A549 (cell line): ENCODE data around the gene PRDM15.

Experiments used
- CEBPB ChIP-seq, 2 experiments: fragments of >200 bp in 1 of 2; sonication (Bioruptor Twin) in 1 of 2; formaldehyde crosslinking in 1 of 2; IDR thresholded peaks; 2 replicates each; pipeline ENCODE4 v1.6.1; 2012 to 2016
- CTCF ChIP-seq: fragments of >200 bp; sonication (Bioruptor Twin); formaldehyde crosslinking; IDR thresholded peaks from 3 replicates; pipeline ENCODE4 v1.5.1; 2016
- MAZ ChIP-seq: fragments of 150-350 bp; IDR thresholded peaks from 2 replicates; pipeline ENCODE4 v1.6.1; 2014; ENCODE audit warnings: antibody characterized with exemption, low read depth, low read length, borderline replicate concordance
- RAD21 ChIP-seq, 2 experiments: fragments of >200 bp in 1 of 2; sonication (Bioruptor Twin) in 1 of 2; formaldehyde crosslinking in 1 of 2; IDR thresholded peaks in 1 of 2; conservative IDR thresholded peaks in 1 of 2; 2 replicates in 1 of 2; 3 replicates in 1 of 2; pipeline ENCODE4 v1.6.1; 2012 to 2018; ENCODE audit warnings: inconsistent platforms in 1 of 2
- RARB ChIP-seq: fragments of 250-450 bp; sonication (Bioruptor Pico); IDR thresholded peaks from 2 replicates; pipeline ENCODE4 v1.8.0; 2021; ENCODE audit warnings: mild to moderate bottlenecking, moderate library complexity
- RNF2 ChIP-seq: fragments of 200-600 bp; sonication (generic); IDR thresholded peaks from 2 replicates; pipeline ENCODE4 v1.6.1; 2016; ENCODE audit warnings: low read depth, mild to moderate bottlenecking, antibody characterized with exemption, moderate library complexity, borderline replicate concordance

DNA sequence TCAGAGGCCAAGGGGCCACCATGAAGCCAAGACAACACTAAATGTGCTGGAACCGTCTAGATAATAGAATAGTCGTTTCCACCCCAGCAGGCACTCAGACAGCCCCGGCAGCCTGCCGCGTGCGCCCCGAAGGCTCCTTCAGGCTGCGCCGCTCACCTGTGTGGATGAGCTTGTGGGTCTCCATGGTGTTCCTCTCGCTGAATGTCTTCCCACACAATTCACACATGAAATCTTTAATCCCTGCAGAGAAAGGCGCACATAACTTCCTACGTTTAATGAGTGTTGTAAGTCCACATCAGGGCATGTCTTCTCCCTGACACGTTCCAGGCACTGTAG, 68.6 kb downstream of the PRDM15 start:
- TF ChIP-seq CTCF (no peak), CEBPB (IDR thresholded peaks at IDR 0.05) (no peak), MAZ (no peak), RAD21 (conservative IDR thresholded peaks at IDR 0.05 in 1 of 2, IDR thresholded peaks at IDR 0.05 in 1 of 2) (no peak), RARB (no peak), RNF2 (no peak)
